ENCODE measurements around the gene SPEG.

DNA sequence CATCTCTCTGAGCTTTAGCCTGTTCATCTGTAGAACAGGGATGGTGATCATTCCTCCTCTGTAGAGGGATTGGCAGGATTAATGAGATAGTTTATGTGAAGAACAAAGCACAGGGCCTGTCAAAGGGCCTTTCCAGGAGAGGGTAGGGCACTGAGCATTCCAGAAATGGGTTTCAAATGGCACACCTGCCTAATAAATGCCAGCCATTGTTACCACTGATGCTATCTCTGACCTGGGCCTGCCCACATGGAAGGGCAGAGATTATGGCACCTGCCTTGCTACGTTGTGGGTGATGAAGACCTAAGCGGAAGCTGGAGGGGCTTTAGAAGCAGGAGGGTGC is 33.1 kb downstream of the SPEG start:
- TF ChIP-seq, protein P1, sequence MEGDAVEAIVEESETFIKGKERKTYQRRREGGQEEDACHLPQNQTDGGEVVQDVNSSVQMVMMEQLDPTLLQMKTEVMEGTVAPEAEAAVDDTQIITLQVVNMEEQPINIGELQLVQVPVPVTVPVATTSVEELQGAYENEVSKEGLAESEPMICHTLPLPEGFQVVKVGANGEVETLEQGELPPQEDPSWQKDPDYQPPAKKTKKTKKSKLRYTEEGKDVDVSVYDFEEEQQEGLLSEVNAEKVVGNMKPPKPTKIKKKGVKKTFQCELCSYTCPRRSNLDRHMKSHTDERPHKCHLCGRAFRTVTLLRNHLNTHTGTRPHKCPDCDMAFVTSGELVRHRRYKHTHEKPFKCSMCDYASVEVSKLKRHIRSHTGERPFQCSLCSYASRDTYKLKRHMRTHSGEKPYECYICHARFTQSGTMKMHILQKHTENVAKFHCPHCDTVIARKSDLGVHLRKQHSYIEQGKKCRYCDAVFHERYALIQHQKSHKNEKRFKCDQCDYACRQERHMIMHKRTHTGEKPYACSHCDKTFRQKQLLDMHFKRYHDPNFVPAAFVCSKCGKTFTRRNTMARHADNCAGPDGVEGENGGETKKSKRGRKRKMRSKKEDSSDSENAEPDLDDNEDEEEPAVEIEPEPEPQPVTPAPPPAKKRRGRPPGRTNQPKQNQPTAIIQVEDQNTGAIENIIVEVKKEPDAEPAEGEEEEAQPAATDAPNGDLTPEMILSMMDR (IDR thresholded peaks at IDR 0.05): no peak
- no peak for TF ChIP-seq POLR2A (IDR thresholded peaks at IDR 0.05)

Measured in body of pancreas (tissue), 4 donors.